A549 (cell line): ENCODE measurements around the gene ZC3H13. TPM values are rescaled to one million over a fixed set of nuclear protein-coding genes. Genes with fewer than 3 reads are reported as not detected.

Experiments
- ATAC-seq, 2 experiments: fragments of 200-7000 bp in 1 of 2; fragments of >200 bp in 1 of 2; cut with Nextera tagmentation in 1 of 2; cut with Tn5 transposase in 1 of 2; 3 replicates each; pipeline versions ENCODE4 v1.8.0 to v1.9.1; 2018 to 2020; ENCODE audit warnings: mild to moderate bottlenecking in 1 of 2, moderate library complexity in 1 of 2
- CTCF ChIA-PET: fragments of 300-600 bp; sonication (Branson Sonifier 250); formaldehyde crosslinking; extraction: SDS; loops from one replicate; lab custom pipeline; 2021; ENCODE audit warnings: antibody characterized with exemption, inconsistent platforms; lab: Yijun Ruan, JAX
- POLR2A ChIA-PET: fragments of 350-600 bp; formaldehyde crosslinking; extraction: SDS; loops from one replicate; lab custom pipeline; 2021; ENCODE audit warnings: antibody characterized with exemption, inconsistent platforms; lab: Yijun Ruan, JAX
- DNase-seq, 2 experiments: peaks; one replicate each; pipeline versions ENCODE4 v3.0.0 to v3.0.0-alpha.2; 2011 to 2016; ENCODE audit warnings: low read depth in 1 of 2, low spot score in 1 of 2
- FAIRE-seq: peaks from 2 replicates; lab custom pipeline; 2011; peaks lifted over from hg19 to GRCh38; lab: Jason Lieb, UNC
- H3K27ac ChIP-seq, 2 experiments: fragments of >200 bp; sonication (Bioruptor Twin); formaldehyde crosslinking; 3 replicates each; pipeline ENCODE4 v1.5.1; 2016 to 2017
- H3K4me1 ChIP-seq: fragments of >200 bp; sonication (Bioruptor Twin); formaldehyde crosslinking; 3 replicates; pipeline ENCODE4 v1.6.1; 2016
- H3K4me2 ChIP-seq: fragments of >200 bp; sonication (Bioruptor Twin); formaldehyde crosslinking; 3 replicates; pipeline ENCODE4 v1.6.1; 2016
- H3K4me3 ChIP-seq: fragments of >200 bp; sonication (Bioruptor Twin); formaldehyde crosslinking; 3 replicates; pipeline ENCODE4 v1.5.1; 2016
- H3K9me3 ChIP-seq: fragments of >200 bp; sonication (Bioruptor Twin); formaldehyde crosslinking; 3 replicates; pipeline ENCODE4 v1.6.1; 2016
- ATOH8 ChIP-seq: fragments of 250-450 bp; sonication (Bioruptor Pico); IDR thresholded peaks from 2 replicates; pipeline ENCODE4 v1.5.0; 2020; ENCODE audit warnings: low read depth, mild to moderate bottlenecking, moderate library complexity
- CEBPB ChIP-seq, 2 experiments: fragments of >200 bp in 1 of 2; sonication (Bioruptor Twin) in 1 of 2; formaldehyde crosslinking in 1 of 2; IDR thresholded peaks; 2 replicates each; pipeline ENCODE4 v1.6.1; 2012 to 2016
- CHD2 ChIP-seq: fragments of 150-350 bp; IDR thresholded peaks from 2 replicates; pipeline ENCODE4 v1.6.1; 2014; ENCODE audit warnings: low read length; ENCODE audit not compliant: partially characterized antibody
- EHF ChIP-seq: fragments of 250-450 bp; sonication (Bioruptor Pico); IDR thresholded peaks from 2 replicates; pipeline ENCODE4 v1.5.0; 2020; ENCODE audit warnings: mild to moderate bottlenecking
- FOSB ChIP-seq: fragments of 250-450 bp; sonication (Bioruptor Pico); IDR thresholded peaks from 2 replicates; pipeline ENCODE4 v1.5.0; 2020; ENCODE audit warnings: mild to moderate bottlenecking, moderate library complexity
- HDAC2 ChIP-seq: fragments of 200-600 bp; sonication (generic); IDR thresholded peaks from 2 replicates; pipeline ENCODE4 v1.6.1; 2016
- HEYL ChIP-seq: fragments of 250-450 bp; sonication (Bioruptor Pico); IDR thresholded peaks from 2 replicates; pipeline ENCODE4 v1.8.0; 2021; ENCODE audit warnings: mild to moderate bottlenecking, moderate library complexity
- HMGXB4 ChIP-seq: fragments of 250-450 bp; sonication (Bioruptor Pico); IDR thresholded peaks from 2 replicates; pipeline ENCODE4 v1.5.0; 2021; ENCODE audit warnings: mild to moderate bottlenecking, moderate library complexity, borderline replicate concordance
- HOXA7 ChIP-seq: fragments of 250-450 bp; sonication (Bioruptor Pico); IDR thresholded peaks from 2 replicates; pipeline ENCODE4 v1.5.0; 2020; ENCODE audit warnings: mild to moderate bottlenecking, moderate library complexity
- JUNB ChIP-seq: fragments of >200 bp; sonication (Bioruptor Twin); formaldehyde crosslinking; IDR thresholded peaks from 2 replicates; pipeline ENCODE4 v1.6.1; 2016
- KDM5A ChIP-seq: fragments of 200-600 bp; sonication (generic); IDR thresholded peaks from 2 replicates; pipeline ENCODE4 v1.6.1; 2016; ENCODE audit warnings: antibody characterized with exemption, mild to moderate bottlenecking
- MAX ChIP-seq: IDR thresholded peaks from 2 replicates; pipeline ENCODE4 v1.6.1; 2012
- MAZ ChIP-seq: fragments of 150-350 bp; IDR thresholded peaks from 2 replicates; pipeline ENCODE4 v1.6.1; 2014; ENCODE audit warnings: antibody characterized with exemption, low read depth, low read length, borderline replicate concordance
- RAD21 ChIP-seq, 2 experiments: fragments of >200 bp in 1 of 2; sonication (Bioruptor Twin) in 1 of 2; formaldehyde crosslinking in 1 of 2; IDR thresholded peaks in 1 of 2; conservative IDR thresholded peaks in 1 of 2; 2 replicates in 1 of 2; 3 replicates in 1 of 2; pipeline ENCODE4 v1.6.1; 2012 to 2018; ENCODE audit warnings: inconsistent platforms in 1 of 2
- REST ChIP-seq: fragments of 200-600 bp; sonication (generic); IDR thresholded peaks from 2 replicates; pipeline ENCODE4 v1.6.1; 2016; ENCODE audit warnings: antibody characterized with exemption, mild to moderate bottlenecking, moderate library complexity
- RFX5 ChIP-seq: fragments of 450-650 bp; IDR thresholded peaks from 2 replicates; pipeline ENCODE4 v1.7.1; 2014; ENCODE audit warnings: antibody characterized with exemption, mild to moderate bottlenecking, moderate library complexity
- RNF2 ChIP-seq: fragments of 200-600 bp; sonication (generic); IDR thresholded peaks from 2 replicates; pipeline ENCODE4 v1.6.1; 2016; ENCODE audit warnings: low read depth, mild to moderate bottlenecking, antibody characterized with exemption, moderate library complexity, borderline replicate concordance
- SMC3 ChIP-seq: fragments of >200 bp; sonication (Bioruptor Twin); formaldehyde crosslinking; IDR thresholded peaks from 3 replicates; pipeline ENCODE4 v1.6.1; 2018; ENCODE audit warnings: inconsistent platforms
- USF2 ChIP-seq: fragments of 450-650 bp; IDR thresholded peaks from 2 replicates; pipeline ENCODE4 v1.6.1; 2014; ENCODE audit warnings: antibody characterized with exemption
- ZNF302 ChIP-seq: fragments of 250-450 bp; sonication (Bioruptor Pico); IDR thresholded peaks from 2 replicates; pipeline ENCODE4 v1.9.0; 2021; ENCODE audit warnings: inconsistent platforms, mild to moderate bottlenecking, moderate library complexity
- WGBS: methylation state at CpG from one replicate; pipeline ENCODE4 v1.1.6; 2017; ENCODE audit errors: missing lambda C conversion rate; 5-methylcytosine and 5-hydroxymethylcytosine counted together
- polyA plus RNA-seq, 4 experiments: library from polyadenylated mRNA; depleted of rRNA in 3 of 4; stranded (reverse); fragments of >200 nt; fragmentation: RNase III in 1 of 4; extraction: RNeasy Plus Mini Kit Qiagen cat#74134 plus additional on column Dnase treatment in 1 of 4; gene quantifications; 2 replicates in 3 of 4; 3 replicates in 1 of 4; pipeline ENCODE4 v1.2.3, GENCODE V29; 2011 to 2017

The ZC3H13 gene
- polyA plus RNA-seq, 2 of the 4 experiments (the other 2 are of a cell fraction): 9.5 to 17.5 TPM

GRCh38 chr13:45974500-45974899 lies 78.0 kb downstream of the ZC3H13 start:
- ChIA-PET CTCF (no interaction called here), POLR2A (no interaction called here)
- H3K4me2 ChIP-seq: no peak overlapping the region
- H3K27ac ChIP-seq: no peak overlapping the region
- ATAC-seq: no peak
- TF ChIP-seq MAZ (no peak), CEBPB (IDR thresholded peaks at IDR 0.05) (no peak), SMC3 (no peak), KDM5A (no peak), HMGXB4 (CRISPR knock-in tag) (no peak), JUNB (no peak), MAX (no peak), USF2 (no peak), HDAC2 (no peak), RAD21 (conservative IDR thresholded peaks at IDR 0.05 in 1 of 2, IDR thresholded peaks at IDR 0.05 in 1 of 2) (no peak), RFX5 (no peak), CHD2 (no peak), REST (no peak), EHF (CRISPR knock-in tag) (no peak)
- no peak for FAIRE-seq
- no peak overlapping the region for H3K4me3 ChIP-seq
- no peaks in the 10 kb centered on the region for H3K4me1 ChIP-seq
- 92% methylated on average over 2 of the region's 2 CpGs for WGBS
- DNase-seq: no peak
- no peaks in the 10 kb centered on the region for H3K9me3 ChIP-seq

- ChIA-PET POLR2A (no interaction called here), CTCF (no interaction called here)
- no peak for FAIRE-seq
- Histone ChIP-seq H3K4me3 (no peak overlapping the region), H3K27ac (no peak overlapping the region), H3K4me1 (no peaks in the 10 kb centered on the region), H3K9me3 (no peaks in the 10 kb centered on the region), H3K4me2 (no peak overlapping the region)
- DNase-seq: no peak
- 95% methylated on average over 16 of the region's 16 CpGs for WGBS
- no peak for ATAC-seq
- TF ChIP-seq RNF2: no peak
- TF ChIP-seq FOSB (CRISPR knock-in tag): no peak
- no peak for TF ChIP-seq HOXA7 (CRISPR knock-in tag)
- TF ChIP-seq MAX: no peak
- TF ChIP-seq REST: no peak
- no peak for TF ChIP-seq ZNF302 (CRISPR knock-in tag)
- no peak for TF ChIP-seq ATOH8
- no peak for TF ChIP-seq HEYL (CRISPR knock-in tag)
These were observed 85.0 kb downstream of the ZC3H13 start for GRCh38 chr13:45967589-45967988.
